Lower lobe of right lung (tissue), 2 donors: Measurements from ENCODE around the gene UBE2J2. TPM values are rescaled to one million over a fixed set of nuclear protein-coding genes. Genes with fewer than 3 reads are reported as not detected.

Experiments used
- ATAC-seq, 2 donors: fragments of 200-7000 bp; cut with Tn5 transposase; one replicate each; pipeline ENCODE4 v1.9.1; 2020 to 2022; ENCODE audit warnings: mild to moderate bottlenecking in 2 of 2, moderate library complexity in 2 of 2
- DNase-seq: peaks from one replicate; pipeline ENCODE4 v3.0.0-alpha.2; 2020
- H3K27ac ChIP-seq: fragments of 200-600 bp; one replicate; pipeline ENCODE4 v1.8.0; 2022
- H3K27me3 ChIP-seq: fragments of 200-600 bp; one replicate; pipeline ENCODE4 v1.8.0; 2022; ENCODE audit warnings: low read depth
- H3K36me3 ChIP-seq: fragments of 200-600 bp; one replicate; pipeline ENCODE4 v1.8.0; 2022; ENCODE audit warnings: mild to moderate bottlenecking
- H3K4me1 ChIP-seq: fragments of 200-600 bp; one replicate; pipeline ENCODE4 v1.8.0; 2022
- H3K4me3 ChIP-seq: fragments of 200-600 bp; one replicate; pipeline ENCODE4 v1.8.0; 2022; ENCODE audit warnings: mild to moderate bottlenecking
- H3K9me3 ChIP-seq: fragments of 200-600 bp; one replicate; pipeline ENCODE4 v1.8.0; 2022
- CTCF ChIP-seq: fragments of 200-600 bp; IDR thresholded peaks from one replicate; pipeline ENCODE4 v1.8.0; 2022; ENCODE audit warnings: antibody characterized with exemption, mild to moderate bottlenecking
- intact Hi-C: fragments of 100-400 bp; cut with DNase I; formaldehyde crosslinking; loops from one replicate; pipeline ENCODE4 v1.11.0; 2022
- total RNA-seq: library from RNA; stranded (reverse); fragmentation: NEBNext Ultra II Directional; extraction: Animal tissue kit (Norgen Biotek cat#: 25700); gene quantifications from one replicate; pipeline ENCODE4 v1.2.1, GENCODE V29; 2021
- donor health status: DM: no; HTN: yes; CAD: no; lungs with severe emphysema.

The UBE2J2 gene
- total RNA-seq, 1 donor from 2014 or later = 49.9 TPM

GRCh38 chr1:1300352-1300739, 26.7 kb upstream of the UBE2J2 start:
- no peak for TF ChIP-seq CTCF
- H3K4me3 ChIP-seq = no peak overlapping the region
- peaks cover 16% of the 10 kb centered on the region for H3K4me1 ChIP-seq
- no peak for ATAC-seq
- H3K36me3 ChIP-seq = peaks cover 15% of the 10 kb centered on the region
- H3K9me3 ChIP-seq = no peaks in the 10 kb centered on the region
- no peaks in the 10 kb centered on the region for H3K27me3 ChIP-seq
- intact Hi-C loops = no loop called here
- DNase-seq = no peak
- H3K27ac ChIP-seq = no peak overlapping the region

GRCh38 chr1:1299686-1300351, 26.2 kb upstream of the UBE2J2 start:
- intact Hi-C loops = no loop called here
- no peak for TF ChIP-seq CTCF
- DNase-seq (no peak), ATAC-seq (no peak)
- no peak overlapping the region for H3K27ac ChIP-seq
- H3K9me3 ChIP-seq = no peaks in the 10 kb centered on the region
- no peaks in the 10 kb centered on the region for H3K27me3 ChIP-seq
- peaks cover 11% of the 10 kb centered on the region for H3K4me1 ChIP-seq
- H3K36me3 ChIP-seq = peaks cover 20% of the 10 kb centered on the region
- H3K4me3 ChIP-seq = no peak overlapping the region

GRCh38 chr1:1298861-1299685, 25.4 kb upstream of the UBE2J2 start:
- intact Hi-C loops = no loop called here
- ATAC-seq (no peak), DNase-seq (no peak)
- H3K9me3 ChIP-seq = no peaks in the 10 kb centered on the region
- no peak for TF ChIP-seq CTCF
- no peak overlapping the region for H3K4me3 ChIP-seq
- H3K27me3 ChIP-seq = no peaks in the 10 kb centered on the region
- no peak overlapping the region for H3K27ac ChIP-seq
- H3K36me3 ChIP-seq = peaks cover 21% of the 10 kb centered on the region
- peaks cover 3% of the 10 kb centered on the region for H3K4me1 ChIP-seq

GRCh38 chr1:1297802-1298424, 24.3 kb upstream of the UBE2J2 start:
- Histone ChIP-seq H3K9me3 (no peaks in the 10 kb centered on the region), H3K4me3 (no peak overlapping the region), H3K4me1 (no peaks in the 10 kb centered on the region), H3K27ac (no peak overlapping the region), H3K27me3 (no peaks in the 10 kb centered on the region), H3K36me3 (peaks cover 21% of the 10 kb centered on the region)
- no peak for TF ChIP-seq CTCF
- no peak for DNase-seq
- no peak for ATAC-seq
- intact Hi-C loops = no loop called here

GRCh38 chr1:1296070-1297061, 22.7 kb upstream of the UBE2J2 start:
- intact Hi-C loops = no loop called here
- ATAC-seq (no peak), DNase-seq (no peak)
- no peaks in the 10 kb centered on the region for H3K27me3 ChIP-seq
- no peaks in the 10 kb centered on the region for H3K4me1 ChIP-seq
- no peak overlapping the region for H3K4me3 ChIP-seq
- no peak overlapping the region for H3K27ac ChIP-seq
- no peaks in the 10 kb centered on the region for H3K9me3 ChIP-seq
- H3K36me3 ChIP-seq = peaks cover 21% of the 10 kb centered on the region
- TF ChIP-seq CTCF = no peak
